Brain microvascular endothelial cell (primary cell): ENCODE measurements around the gene EVC2.
"Not testable (repeated sequence)": the region's sequence is repeated elsewhere in the genome, so short reads cannot be mapped to it uniquely, and the experiment has no call there.

Experiments used
- DNase-seq: peaks from one replicate; pipeline ENCODE4 v3.0.0-alpha.2; 2020
- H3K27ac ChIP-seq: fragments of 250-450 bp; sonication (Bioruptor Pico); 2 replicates; pipeline ENCODE4 v1.5.1; 2020; ENCODE audit warnings: mild to moderate bottlenecking, moderate library complexity
- H3K27me3 ChIP-seq: fragments of 250-450 bp; sonication (Bioruptor Pico); replicated peaks from 2 replicates; pipeline ENCODE4 v1.5.1; 2020; ENCODE audit warnings: mild to moderate bottlenecking
- H3K36me3 ChIP-seq: fragments of 250-450 bp; sonication (Bioruptor Pico); replicated peaks from 2 replicates; pipeline ENCODE4 v1.5.1; 2020; ENCODE audit warnings: mild to moderate bottlenecking
- H3K4me3 ChIP-seq: 2 replicates; pipeline ENCODE4 v1.5.1; 2011; ENCODE audit warnings: low read depth, mild to moderate bottlenecking, control low read depth, low read length, moderate library complexity
- in situ Hi-C: cut with HindIII; loops from 2 replicates; pipeline ENCODE4 v1.10.0; 2017; ENCODE audit warnings: low sequenced_read_pairs, low pct_ligation_motif_present
- TF ChIP-seq, protein P1 (sequence below): IDR thresholded peaks from 2 replicates; pipeline ENCODE4 v1.5.1; 2011; ENCODE audit warnings: low read depth, mild to moderate bottlenecking, moderate library complexity, low read length, control low read depth, inconsistent platforms; ENCODE audit errors: missing control alignments

Gene EVC2

DNA sequence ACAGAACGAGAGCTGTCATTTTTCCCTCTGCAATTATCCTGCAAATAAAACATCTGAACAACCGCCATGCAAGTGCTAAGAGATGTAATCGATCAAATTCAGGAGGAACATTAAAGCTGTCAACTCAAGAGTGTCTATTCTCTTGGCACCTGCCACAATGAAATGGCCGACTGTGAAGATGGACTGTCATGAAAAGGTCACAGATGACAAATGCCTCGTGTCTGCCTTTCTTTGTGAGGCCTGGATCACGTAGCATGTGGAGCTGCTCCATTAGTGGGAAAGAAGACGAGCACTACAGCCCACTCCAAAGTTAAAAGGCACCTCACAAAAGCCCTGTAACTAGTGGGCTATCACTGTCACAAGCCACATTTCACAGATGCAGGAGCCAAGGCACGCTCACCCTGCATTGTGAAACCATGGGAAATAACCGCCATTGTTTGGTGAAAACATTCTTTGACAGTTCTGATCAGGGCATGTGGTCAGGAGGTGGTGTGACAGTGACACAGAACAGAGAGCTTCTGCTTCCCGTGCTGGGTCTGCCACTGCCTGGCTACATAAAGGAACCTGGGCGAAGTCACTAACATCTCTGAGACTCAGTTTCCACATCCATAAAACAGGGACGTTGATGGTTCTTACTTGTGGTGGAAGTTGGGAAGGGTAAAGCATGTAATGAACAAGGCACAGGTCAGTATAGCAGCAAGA is 98.9 kb downstream of the EVC2 start:
- in situ Hi-C loops = no loop called here
- TF ChIP-seq, protein P1, sequence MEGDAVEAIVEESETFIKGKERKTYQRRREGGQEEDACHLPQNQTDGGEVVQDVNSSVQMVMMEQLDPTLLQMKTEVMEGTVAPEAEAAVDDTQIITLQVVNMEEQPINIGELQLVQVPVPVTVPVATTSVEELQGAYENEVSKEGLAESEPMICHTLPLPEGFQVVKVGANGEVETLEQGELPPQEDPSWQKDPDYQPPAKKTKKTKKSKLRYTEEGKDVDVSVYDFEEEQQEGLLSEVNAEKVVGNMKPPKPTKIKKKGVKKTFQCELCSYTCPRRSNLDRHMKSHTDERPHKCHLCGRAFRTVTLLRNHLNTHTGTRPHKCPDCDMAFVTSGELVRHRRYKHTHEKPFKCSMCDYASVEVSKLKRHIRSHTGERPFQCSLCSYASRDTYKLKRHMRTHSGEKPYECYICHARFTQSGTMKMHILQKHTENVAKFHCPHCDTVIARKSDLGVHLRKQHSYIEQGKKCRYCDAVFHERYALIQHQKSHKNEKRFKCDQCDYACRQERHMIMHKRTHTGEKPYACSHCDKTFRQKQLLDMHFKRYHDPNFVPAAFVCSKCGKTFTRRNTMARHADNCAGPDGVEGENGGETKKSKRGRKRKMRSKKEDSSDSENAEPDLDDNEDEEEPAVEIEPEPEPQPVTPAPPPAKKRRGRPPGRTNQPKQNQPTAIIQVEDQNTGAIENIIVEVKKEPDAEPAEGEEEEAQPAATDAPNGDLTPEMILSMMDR = no peak
- Histone ChIP-seq H3K4me3 (no peak overlapping the region), H3K36me3 (peaks cover 13% of the 10 kb centered on the region), H3K27me3 (no peaks in the 10 kb centered on the region), H3K27ac (no peak overlapping the region)
- no peak for DNase-seq

- H3K36me3 ChIP-seq, H3K4me3 ChIP-seq, H3K27me3 ChIP-seq, DNase-seq, H3K27ac ChIP-seq, in situ Hi-C loops: not testable (repeated sequence)
These were observed 114.5 kb downstream of the EVC2 start for GRCh38 chr4:5593828-5594227.

DNA sequence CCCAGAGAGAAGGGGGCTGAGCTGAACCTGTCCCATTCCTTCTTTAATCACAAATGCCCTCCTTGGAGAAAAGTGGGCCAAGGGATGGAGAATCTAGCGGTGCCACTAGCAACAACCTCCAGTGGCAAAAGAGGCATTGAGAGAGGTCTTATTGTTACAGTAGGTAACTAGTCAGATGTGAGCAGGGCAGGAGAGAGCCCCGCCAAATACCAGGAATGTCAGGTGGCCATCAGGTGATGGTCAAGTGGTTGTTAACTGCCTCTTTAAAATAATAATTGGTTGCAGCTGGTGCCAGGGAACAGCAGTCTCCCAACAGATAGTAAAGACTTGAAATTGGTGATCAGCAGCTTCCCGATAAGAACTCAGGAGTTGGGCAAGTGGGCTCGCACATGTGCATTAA is 116.1 kb downstream of the EVC2 start:
- Histone ChIP-seq H3K27ac (no peak overlapping the region), H3K4me3 (no peak overlapping the region)
- TF ChIP-seq, protein P1 = no peak

GRCh38 chr4:5589495-5589894 is 118.9 kb downstream of the EVC2 start:
- no peak overlapping the region for H3K27ac ChIP-seq
- no peak for DNase-seq
- TF ChIP-seq, protein P1 = no peak
- H3K36me3 ChIP-seq = no peaks in the 10 kb centered on the region
- in situ Hi-C loops = no loop called here
- no peak overlapping the region for H3K4me3 ChIP-seq
- no peaks in the 10 kb centered on the region for H3K27me3 ChIP-seq

More for the DNA sequence above, 116.1 kb downstream of the EVC2 start:
- Histone ChIP-seq H3K27me3 (no peaks in the 10 kb centered on the region), H3K36me3 (no peaks in the 10 kb centered on the region)
- in situ Hi-C loops = no loop called here
- no peak for DNase-seq

DNA sequence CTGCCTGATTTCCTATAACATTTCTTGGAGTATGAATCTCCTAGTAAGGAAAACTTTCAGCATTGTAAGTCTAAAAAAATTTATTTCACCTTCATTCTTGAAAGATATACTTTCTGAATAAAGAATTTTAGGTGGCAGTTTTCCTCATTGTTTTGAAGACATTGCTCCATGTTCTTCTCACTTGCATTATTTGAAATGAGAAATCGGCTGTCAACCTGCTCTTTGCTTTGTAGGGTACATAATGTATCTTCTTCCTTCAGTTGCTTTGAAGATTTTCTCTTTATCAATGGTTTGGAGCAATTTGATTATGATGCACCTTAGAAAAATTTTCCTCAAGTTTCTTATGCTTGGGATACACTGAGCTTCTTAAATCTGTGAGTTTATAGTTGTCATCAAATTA is 120.3 kb downstream of the EVC2 start:
- in situ Hi-C loops = no loop called here
- Histone ChIP-seq H3K27me3 (no peaks in the 10 kb centered on the region), H3K36me3 (no peaks in the 10 kb centered on the region), H3K27ac (no peak overlapping the region), H3K4me3 (no peak overlapping the region)
- TF ChIP-seq, protein P1 = no peak
- no peak for DNase-seq

DNA sequence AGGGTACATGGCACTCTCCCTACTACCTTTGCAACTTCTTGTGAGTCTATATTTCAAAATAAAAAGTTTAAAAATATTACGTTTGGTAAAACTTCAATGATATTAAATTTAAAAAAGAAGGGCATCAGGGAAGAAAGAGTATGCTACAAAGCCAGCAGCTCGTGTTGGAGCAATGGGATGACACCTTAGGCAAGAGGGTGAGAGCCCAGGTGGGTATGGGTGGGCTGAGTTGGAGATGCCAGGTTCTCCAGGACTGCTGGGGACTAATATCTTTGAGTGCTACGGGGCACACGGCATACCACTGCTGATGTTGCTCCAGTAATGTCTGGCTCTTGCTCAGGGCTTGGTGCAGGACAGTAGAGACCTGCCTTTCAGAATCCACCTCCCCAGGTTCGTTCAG is 132.4 kb downstream of the EVC2 start:
- TF ChIP-seq, protein P1 = no peak
- no peak overlapping the region for H3K27ac ChIP-seq
- H3K27me3 ChIP-seq = no peaks in the 10 kb centered on the region
- H3K4me3 ChIP-seq = no peak overlapping the region
- DNase-seq = no peak
- in situ Hi-C loops = no loop called here
- peaks cover 15% of the 10 kb centered on the region for H3K36me3 ChIP-seq
